Bronchial epithelial cell (primary cell): Measurements from ENCODE around the gene ITIH5. TPM values are rescaled to one million over a fixed set of nuclear protein-coding genes. Genes with fewer than 3 reads are reported as not detected.

Experiments used
- DNase-seq: peaks from one replicate; pipeline ENCODE4 v3.0.0-alpha.2; 2010; ENCODE audit warnings: low read depth
- FAIRE-seq: peaks from 2 replicates; lab custom pipeline; 2011; peaks lifted over from hg19 to GRCh38; lab: Jason Lieb, UNC
- H3K27me3 ChIP-seq: 2 replicates; pipeline ENCODE4 v1.5.1; 2011; ENCODE audit warnings: low read length; ENCODE audit not compliant: control insufficient read depth, insufficient read depth
- H3K36me3 ChIP-seq: 2 replicates; pipeline ENCODE4 v1.5.1; 2011; ENCODE audit warnings: low read length; ENCODE audit not compliant: control insufficient read depth, insufficient read depth
- H3K4me3 ChIP-seq: 2 replicates; pipeline ENCODE4 v1.5.1; 2011; ENCODE audit warnings: mild to moderate bottlenecking, low read depth, low read length, control low read depth
- total RNA-seq: library from RNA; depleted of rRNA; stranded (reverse); fragments of >200 nt; gene quantifications from 2 replicates; pipeline ENCODE4 v1.2.1, GENCODE V29; 2014
- TF ChIP-seq, protein P1 (sequence below): IDR thresholded peaks from 2 replicates; pipeline ENCODE4 v1.5.1; 2011; ENCODE audit warnings: mild to moderate bottlenecking, moderate library complexity, low read length, control low read depth, inconsistent platforms; ENCODE audit not compliant: insufficient read depth, severe bottlenecking

Gene ITIH5
- total RNA-seq, 1 donor from 2014 or later = not detected

DNA sequence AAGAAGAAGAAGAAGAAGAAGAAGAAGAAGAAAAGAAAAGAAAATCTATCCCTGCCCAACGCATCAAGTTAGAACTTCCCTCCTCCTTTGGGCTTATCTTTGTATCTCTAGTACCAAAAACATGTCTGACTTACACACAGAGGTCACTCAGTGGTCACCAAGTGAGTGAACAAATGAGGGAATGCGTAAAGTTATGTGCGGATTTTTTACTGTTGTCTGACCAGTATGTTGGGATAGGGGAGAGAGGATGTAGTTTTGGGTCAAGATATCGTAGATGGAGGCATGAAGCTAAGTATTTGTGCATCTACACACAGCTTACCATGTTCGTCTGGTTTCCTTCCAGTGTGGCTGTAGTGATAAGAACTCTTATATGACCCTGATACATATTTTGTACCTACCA lies 99.9 kb downstream of the ITIH5 start:
- TF ChIP-seq, protein P1, sequence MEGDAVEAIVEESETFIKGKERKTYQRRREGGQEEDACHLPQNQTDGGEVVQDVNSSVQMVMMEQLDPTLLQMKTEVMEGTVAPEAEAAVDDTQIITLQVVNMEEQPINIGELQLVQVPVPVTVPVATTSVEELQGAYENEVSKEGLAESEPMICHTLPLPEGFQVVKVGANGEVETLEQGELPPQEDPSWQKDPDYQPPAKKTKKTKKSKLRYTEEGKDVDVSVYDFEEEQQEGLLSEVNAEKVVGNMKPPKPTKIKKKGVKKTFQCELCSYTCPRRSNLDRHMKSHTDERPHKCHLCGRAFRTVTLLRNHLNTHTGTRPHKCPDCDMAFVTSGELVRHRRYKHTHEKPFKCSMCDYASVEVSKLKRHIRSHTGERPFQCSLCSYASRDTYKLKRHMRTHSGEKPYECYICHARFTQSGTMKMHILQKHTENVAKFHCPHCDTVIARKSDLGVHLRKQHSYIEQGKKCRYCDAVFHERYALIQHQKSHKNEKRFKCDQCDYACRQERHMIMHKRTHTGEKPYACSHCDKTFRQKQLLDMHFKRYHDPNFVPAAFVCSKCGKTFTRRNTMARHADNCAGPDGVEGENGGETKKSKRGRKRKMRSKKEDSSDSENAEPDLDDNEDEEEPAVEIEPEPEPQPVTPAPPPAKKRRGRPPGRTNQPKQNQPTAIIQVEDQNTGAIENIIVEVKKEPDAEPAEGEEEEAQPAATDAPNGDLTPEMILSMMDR = no peak
- FAIRE-seq = no peak
- Histone ChIP-seq H3K36me3 (no peaks in the 10 kb centered on the region), H3K27me3 (no peaks in the 10 kb centered on the region), H3K4me3 (no peak overlapping the region)
- DNase-seq = no peak

DNA sequence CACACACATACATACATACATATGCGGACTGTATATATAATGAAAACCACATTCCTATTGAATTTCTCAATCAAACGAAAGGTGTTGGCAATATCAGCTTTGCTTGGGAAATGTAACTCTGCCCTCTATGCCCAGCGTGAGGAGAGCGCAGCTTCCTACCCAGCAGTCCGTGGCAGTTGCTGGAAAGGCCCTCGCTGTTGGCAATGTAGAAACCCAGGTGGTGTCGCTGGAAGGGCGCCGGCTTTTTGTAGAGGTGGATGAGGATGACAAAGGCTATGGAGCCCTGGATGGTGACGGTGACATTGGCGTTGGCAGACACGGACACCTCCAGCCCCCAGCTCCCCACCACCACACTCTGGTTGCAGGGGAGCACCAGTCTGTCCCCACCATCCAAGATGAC lies 100.9 kb downstream of the ITIH5 start:
- Histone ChIP-seq H3K27me3 (no peaks in the 10 kb centered on the region), H3K36me3 (no peaks in the 10 kb centered on the region), H3K4me3 (no peak overlapping the region)
- TF ChIP-seq, protein P1 = no peak
- no peak for DNase-seq
- FAIRE-seq = no peak

DNA sequence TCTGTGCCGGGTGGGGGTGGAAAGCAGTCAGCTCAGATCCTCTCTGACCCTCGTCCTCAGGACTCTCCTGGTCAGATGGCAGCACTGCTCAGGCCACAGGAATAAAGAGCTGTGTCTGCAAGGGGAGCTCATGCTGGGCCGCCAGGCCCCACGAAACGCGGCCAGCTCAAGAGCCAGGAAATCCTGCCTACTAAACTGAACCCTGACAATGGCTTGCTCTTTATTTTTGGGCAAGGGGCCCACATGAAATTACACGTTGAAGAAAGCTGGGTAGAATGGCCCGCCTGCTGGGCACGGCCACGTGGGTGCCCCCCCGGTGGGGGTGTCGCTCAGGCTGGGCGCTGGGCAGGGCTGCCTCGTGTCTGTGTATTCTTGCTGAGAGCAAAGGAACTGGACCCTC lies 103.0 kb downstream of the ITIH5 start:
- no peak overlapping the region for H3K4me3 ChIP-seq
- TF ChIP-seq, protein P1 = no peak
- no peaks in the 10 kb centered on the region for H3K36me3 ChIP-seq
- FAIRE-seq (no peak), DNase-seq (no peak)
- H3K27me3 ChIP-seq = no peaks in the 10 kb centered on the region

DNA sequence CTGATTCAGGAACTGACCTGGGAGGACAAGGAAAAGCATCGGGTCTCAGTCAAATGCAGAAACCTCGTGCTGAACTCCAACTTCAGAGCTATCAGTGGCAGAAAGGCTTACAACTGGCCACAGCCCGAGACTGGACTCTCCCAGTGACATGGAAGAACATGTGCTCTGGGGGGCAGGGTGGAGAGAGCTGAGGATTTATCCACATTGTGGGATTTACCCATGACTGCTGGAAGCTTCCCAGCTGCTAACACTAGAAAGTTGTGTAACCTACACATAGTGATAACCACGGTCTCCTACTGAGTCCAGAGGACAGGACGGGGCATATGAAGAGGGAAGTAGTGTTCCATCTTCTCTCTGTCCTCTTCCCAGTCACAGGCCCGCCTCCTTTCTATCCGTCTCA lies 103.4 kb downstream of the ITIH5 start:
- Histone ChIP-seq H3K36me3 (no peaks in the 10 kb centered on the region), H3K4me3 (no peak overlapping the region), H3K27me3 (no peaks in the 10 kb centered on the region)
- DNase-seq (no peak), FAIRE-seq (no peak)
- TF ChIP-seq, protein P1 = no peak

DNA sequence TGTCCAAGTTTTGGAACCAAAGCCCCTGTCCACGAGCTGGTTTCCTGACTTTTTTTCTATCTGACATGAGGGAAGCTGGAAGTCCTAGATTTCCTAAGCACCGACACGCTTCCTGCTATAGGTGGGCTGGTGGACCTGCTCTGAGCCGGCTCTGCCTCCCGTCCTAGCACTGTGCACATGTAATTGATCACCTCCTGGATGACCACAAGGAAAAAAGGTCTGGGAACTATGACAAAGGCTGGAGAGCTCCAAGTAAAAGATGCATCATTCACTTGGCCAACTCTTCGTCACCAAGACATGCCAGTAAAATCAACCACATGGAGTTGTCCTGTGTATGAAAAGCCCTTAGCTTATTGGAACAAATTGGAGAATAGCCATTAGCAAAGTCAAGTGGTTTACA lies 104.8 kb downstream of the ITIH5 start:
- DNase-seq = no peak
- no peak overlapping the region for H3K4me3 ChIP-seq
- TF ChIP-seq, protein P1 = no peak
- no peak for FAIRE-seq
- H3K27me3 ChIP-seq = no peaks in the 10 kb centered on the region
- H3K36me3 ChIP-seq = no peaks in the 10 kb centered on the region

DNA sequence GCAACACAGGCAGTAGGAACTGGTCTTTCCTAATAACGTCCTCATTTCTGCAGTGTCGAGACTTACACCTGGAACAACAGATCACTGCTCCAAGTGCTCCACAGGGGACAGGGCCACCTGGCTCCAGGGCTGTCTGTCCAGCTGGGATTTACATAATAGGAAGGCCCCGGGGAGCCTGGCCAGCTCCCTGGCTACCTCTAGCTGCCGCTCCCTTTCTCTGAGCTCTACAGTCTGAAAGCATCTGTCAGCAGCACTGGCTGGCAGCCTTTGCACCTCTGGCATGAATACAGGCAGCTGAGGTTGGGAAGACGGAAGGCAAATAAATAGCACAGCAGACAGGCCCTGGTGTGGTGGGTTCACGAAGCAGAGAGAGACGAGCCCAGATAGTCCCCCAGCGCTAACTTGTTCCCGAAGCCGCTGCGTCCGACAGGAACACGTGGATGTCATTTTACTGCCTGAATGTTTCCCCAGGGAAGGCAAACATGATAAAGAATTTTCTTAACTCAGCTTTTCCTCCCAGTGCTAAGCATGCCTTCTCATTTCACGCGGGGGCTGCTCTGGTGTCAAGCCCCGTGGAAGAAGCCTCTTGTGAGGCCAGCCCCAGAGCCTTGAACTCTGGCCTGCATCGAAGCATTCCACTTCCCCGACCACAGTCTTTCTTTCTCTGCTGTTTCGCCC lies 105.4 kb downstream of the ITIH5 start:
- FAIRE-seq = no peak
- H3K4me3 ChIP-seq = no peak overlapping the region
- TF ChIP-seq, protein P1 = no peak
- no peak for DNase-seq
- H3K27me3 ChIP-seq = no peaks in the 10 kb centered on the region
- H3K36me3 ChIP-seq = no peaks in the 10 kb centered on the region
